Measurements from ENCODE around the gene DRAM1. TPM values are rescaled to one million over a fixed set of nuclear protein-coding genes. Genes with fewer than 3 reads are reported as not detected.

The DRAM1 gene
- total and polyA plus RNA-seq, 2 of the 4 experiments (the other 2 are of a cell fraction), result 20.0 to 27.2 TPM

DNA sequence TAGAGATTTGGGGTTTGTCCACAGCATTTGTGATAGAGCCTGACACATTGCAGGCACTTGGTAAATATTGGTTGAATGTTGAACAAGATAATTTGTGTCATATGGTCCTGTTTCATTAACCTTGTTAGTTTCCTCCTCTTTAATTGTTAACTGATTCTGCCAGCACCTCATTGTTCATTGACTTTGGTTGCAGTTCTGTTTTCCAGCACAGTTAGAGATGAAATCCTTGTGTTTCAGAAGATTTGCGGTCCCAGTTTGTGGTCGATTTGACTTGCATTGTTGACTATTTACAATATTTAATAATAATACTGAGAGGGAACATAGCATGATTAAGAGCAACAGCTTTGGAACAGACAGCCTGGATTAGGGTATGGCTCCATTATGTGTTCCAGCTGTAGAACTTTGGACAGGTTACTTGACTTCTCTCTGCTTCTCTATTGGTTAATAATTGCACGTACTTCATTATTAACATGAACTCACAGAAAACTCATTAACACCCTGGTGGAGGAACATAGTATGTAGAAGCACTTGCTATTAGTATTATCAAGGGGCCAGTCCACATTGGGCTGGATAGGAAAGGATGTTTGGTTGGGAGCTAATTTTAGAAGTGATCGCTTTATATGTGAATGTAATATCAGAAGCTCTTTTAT is 8.7 kb downstream of the DRAM1 start:
- Histone ChIP-seq H4K20me1 (ENCODE audit: insufficient read depth, low read length) (no peaks in the 10 kb centered on the region), H3K4me3 (ENCODE audit: insufficient read depth, low read depth, low read length) (no peak overlapping the region), H3K9me1 (ENCODE audit: insufficient read depth, low read length) (0 out of 2 replicates have a peak, but pooled peaks cover 3% of the 10 kb centered on the region), H4K91ac (ENCODE audit: insufficient read depth, low read depth, low read length) (no peak overlapping the region), H3K23ac (ENCODE audit: low read depth, low read length) (no peak overlapping the region), H3K27me3 (ENCODE audit: control insufficient read depth, insufficient read depth, low read length) (no peaks in the 10 kb centered on the region), H3K27ac (ENCODE audit: insufficient read depth, low read length) (no peak overlapping the region), H3K14ac (replicated peaks; ENCODE audit: low read depth, low read length) (no peak overlapping the region), H2BK15ac (ENCODE audit: low read depth, low read length) (0 out of 3 replicates have a peak overlapping the region, but pooled peaks have one; percentile 67), H3K56ac (ENCODE audit: extremely low read depth, insufficient read depth, low read length) (no peak overlapping the region), H2BK120ac (ENCODE audit: low read depth, low read length) (no peak overlapping the region), H3K9ac (ENCODE audit: low read depth, low read length) (no peak overlapping the region), H3K36me3 (ENCODE audit: control insufficient read depth, insufficient read depth, low read length) (peaks cover 7% of the 10 kb centered on the region), H4K5ac (ENCODE audit: low read depth, low read length) (no peak overlapping the region), H3K4ac (ENCODE audit: low read depth, low read length) (no peak overlapping the region), H2AFZ (replicated peaks; ENCODE audit: low read length, poor library complexity) (no peak overlapping the region), H2BK5ac (ENCODE audit: low read depth, low read length, poor library complexity, severe bottlenecking) (no peak overlapping the region), H3K18ac (ENCODE audit: low read depth, low read length) (no peak overlapping the region), H2AK9ac (replicated peaks; ENCODE audit: low read depth, low read length, poor library complexity) (no peak overlapping the region), H3K79me1 (ENCODE audit: low read depth in 1 of 2, low read length in 2 of 2) (peaks cover 32 to 54% of the 10 kb centered on the region in 2 experiments), H3K4me1 (ENCODE audit: control insufficient read depth, insufficient read depth, low read length) (peaks cover 5% of the 10 kb centered on the region), H2AK5ac (ENCODE audit: low read depth, low read length) (no peak overlapping the region), H3K4me2 (ENCODE audit: low read depth, low read length) (no peak overlapping the region), H3K9me3 (ENCODE audit: control insufficient read depth, insufficient read depth, low read length) (no peaks in the 10 kb centered on the region), H2BK20ac (ENCODE audit: low read depth, low read length) (no peak overlapping the region), H4K8ac (ENCODE audit: low read depth in 2 of 2, low read length in 2 of 2) (no peak overlapping the region)
- ATAC-seq (ENCODE audit: low read depth) (no peak), DNase-seq (no peak)
- no CpG with 5 or more reads among the region's 4 CpGs for WGBS, 2 experiments (ENCODE audit: extremely low coverage in 2 of 2, insufficient read length in 1 of 2)
- ChIA-PET CTCF (no interaction called here), POLR2A (ENCODE audit: unreplicated experiment) (interaction anchor here (1.0 kb wide), 1 partner anchor 11 kb away, joined by 3 read pairs; no protein-coding TSS in a partner anchor)
- no TSS peak for BruUV-seq (replicated peaks)
- no peak for TF ChIP-seq SMC3 (IDR thresholded peaks at IDR 0.05; ENCODE audit: low read depth, low read length)
- in situ Hi-C loops (cut with MboI; ENCODE audit: low sequenced_read_pairs), result no loop called here
- dilution Hi-C loops (cut with HindIII; ENCODE audit: low sequenced_read_pairs, unreplicated experiment), result no loop called here
- intact Hi-C loops (cut with micrococcal nuclease), result no loop called here

Measured in IMR-90 (cell line).